HTERT RPE-1 (cell line): ENCODE measurements around the gene TAF3.

Source experiments
- in situ Hi-C: fragments of 300-500 bp; cut with MboI; formaldehyde crosslinking; loops from 4 replicates; pipeline ENCODE4 v1.14.3; 2020; ENCODE audit warnings: low sequenced_read_pairs

TAF3 gene

GRCh38 chr10:8043569-8044306 lies 225.4 kb downstream of the TAF3 start:
- in situ Hi-C loops = no loop called here

GRCh38 chr10:8044331-8044907 lies 226.1 kb downstream of the TAF3 start:
- in situ Hi-C loops = no loop called here

GRCh38 chr10:8044908-8045725 lies 226.8 kb downstream of the TAF3 start:
- in situ Hi-C loops = no loop called here

- in situ Hi-C loops = no loop called here
Measured at GRCh38 chr10:8045726-8046494, 227.6 kb downstream of the TAF3 start.

- in situ Hi-C loops = no loop called here
Measured at GRCh38 chr10:8047452-8048280, 229.4 kb downstream of the TAF3 start.

DNA sequence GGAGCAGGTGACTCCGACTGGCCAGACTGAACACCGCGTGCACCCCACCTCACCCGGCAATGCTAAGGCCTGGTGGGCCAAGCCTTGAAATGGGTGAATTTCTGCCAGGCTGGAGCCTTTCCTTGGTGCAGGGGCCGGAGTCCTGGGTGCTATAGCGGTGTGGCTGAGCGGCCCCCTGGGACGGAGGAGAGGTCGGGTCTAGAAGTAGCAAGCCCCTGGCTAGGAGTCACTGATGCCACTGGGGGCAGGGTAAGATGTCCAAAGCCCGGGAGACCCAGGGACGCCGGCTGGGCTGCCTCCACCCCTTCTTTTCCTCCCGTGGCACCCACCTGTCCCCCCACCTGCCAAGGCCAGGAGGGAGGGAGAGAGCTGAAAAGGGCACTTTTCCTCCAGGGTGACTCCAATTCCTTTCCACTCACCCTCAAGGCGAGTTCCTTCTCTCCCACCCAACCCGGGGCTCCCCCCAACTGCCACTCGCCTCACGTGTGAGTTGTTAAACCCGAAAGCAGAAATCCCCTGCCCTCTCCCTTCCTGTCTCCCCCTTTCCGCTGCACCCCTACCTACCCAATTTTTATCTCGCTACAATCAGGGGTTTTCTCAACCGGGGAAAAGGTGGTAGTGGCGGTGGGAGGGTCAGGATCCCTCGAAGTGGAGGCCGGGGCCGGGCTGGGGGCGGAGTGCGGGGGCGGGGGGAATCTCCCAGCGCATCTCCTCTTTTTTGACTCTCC lies 230.1 kb downstream of the TAF3 start:
- in situ Hi-C loops = no loop called here

DNA sequence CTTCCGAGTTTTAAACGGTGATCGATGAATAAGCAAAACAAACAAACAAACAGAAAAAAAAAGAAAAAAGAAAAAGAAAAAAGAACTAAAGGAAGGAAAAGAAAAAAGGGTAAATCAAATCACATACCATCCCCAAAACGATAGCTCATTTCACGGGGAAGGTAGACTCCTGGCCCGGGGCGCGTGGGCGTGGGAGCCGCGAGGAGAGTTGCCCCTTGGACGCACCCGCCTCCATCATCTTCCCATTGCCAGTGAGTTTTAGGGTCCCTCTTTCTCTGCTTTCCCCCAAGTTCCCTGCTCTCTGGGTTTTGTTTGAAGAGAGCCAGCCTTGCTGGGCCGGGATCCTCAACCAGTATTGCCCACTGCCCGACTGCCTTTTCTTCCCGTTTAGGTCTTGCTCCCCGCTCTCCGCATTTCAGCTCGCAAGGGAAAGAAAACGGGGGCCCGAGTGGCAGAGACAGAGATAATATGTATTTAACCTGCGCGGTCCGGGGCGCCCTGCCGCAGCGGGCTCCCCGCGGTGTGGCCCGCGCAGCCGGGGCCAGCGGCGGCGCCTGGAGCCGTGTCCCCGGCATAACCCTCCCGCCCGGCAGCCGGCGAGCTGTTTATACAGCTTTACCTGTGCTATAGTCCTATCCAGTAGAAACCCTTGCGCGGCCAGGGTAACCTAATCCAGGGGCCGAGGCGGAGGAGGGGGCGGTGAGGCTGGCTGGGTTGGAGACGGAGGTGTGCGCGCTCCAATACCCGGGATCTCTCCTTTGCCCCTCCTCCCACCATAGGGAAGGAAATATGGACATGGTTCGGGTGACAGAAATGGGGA lies 230.9 kb downstream of the TAF3 start:
- in situ Hi-C loops = no loop called here

GRCh38 chr10:8049865-8050555 lies 231.7 kb downstream of the TAF3 start:
- in situ Hi-C loops = no loop called here

- in situ Hi-C loops = no loop called here
Measured at GRCh38 chr10:8050556-8051108, 232.3 kb downstream of the TAF3 start.

DNA sequence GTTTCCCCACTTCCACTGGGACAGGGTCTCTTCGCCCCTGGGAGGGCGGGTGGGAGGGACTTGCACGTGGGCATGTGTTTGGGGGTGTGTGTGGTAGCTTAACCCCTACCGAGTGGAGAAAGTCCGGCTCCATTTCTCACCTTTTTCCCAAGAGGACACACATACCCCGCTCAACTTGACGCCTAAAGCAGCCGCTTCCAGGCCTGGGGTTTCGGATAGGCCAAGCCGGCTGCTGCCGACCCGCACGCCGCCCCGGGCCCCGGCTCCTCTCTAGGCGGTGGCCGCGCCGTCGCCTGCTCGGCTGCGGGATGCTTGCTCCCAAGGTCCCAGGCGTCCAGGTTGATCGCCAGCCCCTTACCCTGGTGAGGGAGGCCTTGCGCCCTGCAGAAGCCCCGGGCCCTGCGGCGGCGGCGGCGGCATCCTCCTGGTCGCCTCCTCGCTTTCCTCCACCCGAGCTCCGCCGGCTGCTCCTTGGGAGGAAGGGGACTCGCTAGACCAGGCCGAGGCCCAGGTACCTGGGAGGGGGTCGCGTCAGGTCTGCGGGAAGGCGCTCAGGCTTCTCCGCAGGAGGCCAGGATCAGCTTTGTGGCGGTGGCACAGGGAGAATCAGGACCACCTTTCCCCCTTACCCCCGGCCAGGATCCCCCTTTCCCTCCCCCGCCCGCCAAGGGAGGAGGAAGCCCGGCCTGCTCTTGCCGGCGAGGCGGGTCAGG lies 233.0 kb downstream of the TAF3 start:
- in situ Hi-C loops = no loop called here

- in situ Hi-C loops = no loop called here
Measured at GRCh38 chr10:8051851-8052257, 233.5 kb downstream of the TAF3 start.

DNA sequence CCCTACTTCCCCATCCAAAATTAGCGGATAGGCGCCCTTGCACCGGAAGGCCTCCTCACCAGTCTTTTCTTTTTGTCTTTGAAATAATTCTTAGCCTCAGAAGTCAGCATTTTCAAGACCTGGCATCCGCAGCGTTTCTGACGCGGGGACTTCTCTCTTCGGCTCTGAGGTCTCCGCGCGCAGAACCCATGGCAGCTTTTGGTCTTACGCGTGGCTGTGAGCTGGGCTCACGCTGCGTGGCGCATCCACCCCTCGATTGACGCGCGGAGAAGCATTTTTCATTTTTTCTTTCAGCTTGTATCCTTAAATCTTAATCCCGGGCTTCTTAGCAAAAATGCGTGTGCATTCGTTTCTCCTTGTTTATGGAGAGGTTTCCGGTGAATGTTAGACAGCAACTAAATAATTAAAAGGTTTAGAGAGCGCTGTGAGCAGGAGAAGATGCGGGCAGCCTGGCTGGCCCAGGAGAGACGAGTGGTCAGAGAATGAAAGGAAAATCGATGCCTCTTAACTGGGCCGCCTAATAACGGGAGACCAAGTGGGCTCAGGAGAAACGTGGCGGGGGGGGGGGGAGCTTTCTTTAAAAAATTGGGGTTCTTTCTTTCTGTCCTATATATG lies 234.1 kb downstream of the TAF3 start:
- in situ Hi-C loops = no loop called here

- in situ Hi-C loops = no loop called here
Measured at GRCh38 chr10:8052956-8053445, 234.7 kb downstream of the TAF3 start.

GRCh38 chr10:8053446-8054243 lies 235.3 kb downstream of the TAF3 start:
- in situ Hi-C loops = no loop called here

DNA sequence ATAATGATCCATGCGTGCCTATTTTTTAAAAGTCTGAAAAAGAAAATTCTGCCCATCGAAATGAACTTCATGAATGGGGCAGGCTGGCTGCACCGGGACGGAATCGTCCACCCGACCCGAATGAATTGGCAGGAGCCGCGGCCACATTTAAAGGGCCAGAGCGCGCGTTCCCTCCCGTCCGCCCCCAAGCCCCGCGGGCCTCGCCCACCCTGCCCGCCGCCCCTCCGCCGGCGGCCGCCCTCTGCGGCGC lies 235.9 kb downstream of the TAF3 start:
- in situ Hi-C loops = no loop called here
